VCaP (cell line): ENCODE results near the gene CRYBA2.

Experiments used
- H3K27ac ChIP-seq: fragments of 450-650 bp; 2 replicates; pipeline ENCODE4 v1.5.1; 2017
- TF ChIP-seq, protein P1 (sequence below): fragments of 450-650 bp; conservative IDR thresholded peaks from 2 replicates; pipeline ENCODE4 v1.5.1; 2017; ENCODE audit warnings: mild to moderate bottlenecking, moderate library complexity

The CRYBA2 gene

DNA sequence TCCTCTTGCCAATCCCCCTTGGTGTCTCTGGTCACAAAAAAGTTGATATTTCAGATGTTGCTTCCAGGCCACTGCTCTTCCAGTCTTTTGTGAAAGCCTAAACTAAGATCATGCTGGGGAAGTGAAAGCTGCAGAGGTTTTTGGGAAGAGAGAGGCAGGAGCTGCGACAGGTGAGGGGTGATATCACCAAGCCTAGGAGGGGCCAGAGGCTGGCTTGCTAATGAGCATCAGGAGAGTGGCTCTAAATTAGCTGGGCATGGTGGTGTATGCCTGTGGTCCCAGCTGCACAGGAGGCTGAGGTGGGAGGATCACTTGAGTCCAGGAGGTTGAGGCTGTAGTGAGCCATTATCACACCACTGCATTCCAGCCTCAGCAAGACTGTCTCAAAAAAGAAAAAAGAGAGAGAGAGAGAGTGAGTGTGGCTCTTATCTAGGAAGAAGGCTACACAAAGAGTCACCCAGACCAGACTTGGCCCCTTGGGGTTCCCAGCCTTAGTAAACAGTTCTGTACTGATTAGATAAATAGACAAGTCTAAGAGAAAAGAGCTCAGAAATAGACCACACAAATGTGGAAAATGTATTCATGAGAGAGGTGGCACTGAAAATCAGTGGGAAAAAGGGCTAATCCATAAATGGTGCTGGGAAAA, 48.3 kb downstream of the CRYBA2 start:
- TF ChIP-seq, protein P1, sequence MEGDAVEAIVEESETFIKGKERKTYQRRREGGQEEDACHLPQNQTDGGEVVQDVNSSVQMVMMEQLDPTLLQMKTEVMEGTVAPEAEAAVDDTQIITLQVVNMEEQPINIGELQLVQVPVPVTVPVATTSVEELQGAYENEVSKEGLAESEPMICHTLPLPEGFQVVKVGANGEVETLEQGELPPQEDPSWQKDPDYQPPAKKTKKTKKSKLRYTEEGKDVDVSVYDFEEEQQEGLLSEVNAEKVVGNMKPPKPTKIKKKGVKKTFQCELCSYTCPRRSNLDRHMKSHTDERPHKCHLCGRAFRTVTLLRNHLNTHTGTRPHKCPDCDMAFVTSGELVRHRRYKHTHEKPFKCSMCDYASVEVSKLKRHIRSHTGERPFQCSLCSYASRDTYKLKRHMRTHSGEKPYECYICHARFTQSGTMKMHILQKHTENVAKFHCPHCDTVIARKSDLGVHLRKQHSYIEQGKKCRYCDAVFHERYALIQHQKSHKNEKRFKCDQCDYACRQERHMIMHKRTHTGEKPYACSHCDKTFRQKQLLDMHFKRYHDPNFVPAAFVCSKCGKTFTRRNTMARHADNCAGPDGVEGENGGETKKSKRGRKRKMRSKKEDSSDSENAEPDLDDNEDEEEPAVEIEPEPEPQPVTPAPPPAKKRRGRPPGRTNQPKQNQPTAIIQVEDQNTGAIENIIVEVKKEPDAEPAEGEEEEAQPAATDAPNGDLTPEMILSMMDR: no peak
- no peak overlapping the region for H3K27ac ChIP-seq
